ENCODE results near the gene ACY1.
A peak's percentile ranks its signal among the peaks of the same experiment; 100 is the strongest.

ACY1 gene

GRCh38 chr3:51966922-51967383, 16.4 kb upstream of the ACY1 start:
- TF ChIP-seq TCF4 (CRISPR knock-in tag; IDR thresholded peaks at IDR 0.05; ENCODE audit: borderline replicate concordance) (no peak), OSR1 (CRISPR knock-in tag; IDR thresholded peaks at IDR 0.05) (no peak), TOX (CRISPR knock-in tag; IDR thresholded peaks at IDR 0.05; ENCODE audit: borderline replicate concordance) (no peak), BACH2 (CRISPR knock-in tag; IDR thresholded peaks at IDR 0.05; ENCODE audit: borderline replicate concordance) (no peak), RARB (CRISPR knock-in tag; IDR thresholded peaks at IDR 0.05) (no peak), CSDC2 (CRISPR knock-in tag; IDR thresholded peaks at IDR 0.05) (no peak), ZNF8 (CRISPR knock-in tag; IDR thresholded peaks at IDR 0.05) (no peak), GLIS3 (CRISPR knock-in tag; IDR thresholded peaks at IDR 0.05) (no peak), ARNTL (CRISPR knock-in tag; IDR thresholded peaks at IDR 0.05; ENCODE audit: borderline replicate concordance, low read depth) (no peak), POU6F1 (CRISPR knock-in tag; IDR thresholded peaks at IDR 0.05; ENCODE audit: borderline replicate concordance, low read depth) (no peak)
- peak; percentile 53 for ATAC-seq

- no peak for TF ChIP-seq CSDC2 (CRISPR knock-in tag; IDR thresholded peaks at IDR 0.05)
- no peak for TF ChIP-seq RARB (CRISPR knock-in tag; IDR thresholded peaks at IDR 0.05)
- TF ChIP-seq ZFP30 (CRISPR knock-in tag; IDR thresholded peaks at IDR 0.05), result no peak
- no peak for TF ChIP-seq BACH2 (CRISPR knock-in tag; IDR thresholded peaks at IDR 0.05; ENCODE audit: borderline replicate concordance)
- TF ChIP-seq CREB5 (CRISPR knock-in tag; IDR thresholded peaks at IDR 0.05; ENCODE audit: low read depth), result no peak
- TF ChIP-seq PPARA (CRISPR knock-in tag; IDR thresholded peaks at IDR 0.05; ENCODE audit: borderline replicate concordance), result no peak
- TF ChIP-seq ARNTL (CRISPR knock-in tag; IDR thresholded peaks at IDR 0.05; ENCODE audit: borderline replicate concordance, low read depth), result no peak
- no peak for TF ChIP-seq CSRNP3 (CRISPR knock-in tag; IDR thresholded peaks at IDR 0.05)
- TF ChIP-seq ZNF70 (CRISPR knock-in tag; IDR thresholded peaks at IDR 0.05), result no peak
- TF ChIP-seq ZC3H10 (CRISPR knock-in tag; IDR thresholded peaks at IDR 0.05), result no peak
- peak; percentile 73 for ATAC-seq
Observed at GRCh38 chr3:51967384-51968169, 15.8 kb upstream of the ACY1 start, which contains the start of gene PCBP4. PCBP4 (minus strand) TSS chr3:51967454; CDS start chr3:51961240, 6,214 bp downstream.

- TF ChIP-seq ZNF70 (CRISPR knock-in tag; IDR thresholded peaks at IDR 0.05) (peak; percentile 92), PPARA (CRISPR knock-in tag; IDR thresholded peaks at IDR 0.05; ENCODE audit: borderline replicate concordance) (no peak), ZFP3 (CRISPR knock-in tag; IDR thresholded peaks at IDR 0.05) (no peak)
- ATAC-seq, result peak; percentile 44
Observed at GRCh38 chr3:51968170-51968775, 15.1 kb upstream of the ACY1 start.

GRCh38 chr3:51968883-51969678, 14.3 kb upstream of the ACY1 start:
- ATAC-seq, result no peak
- TF ChIP-seq GLIS3 (CRISPR knock-in tag; IDR thresholded peaks at IDR 0.05) (no peak), ZNF565 (CRISPR knock-in tag; conservative IDR thresholded peaks at IDR 0.05; ENCODE audit: low read depth) (no peak), SNAI2 (CRISPR knock-in tag; IDR thresholded peaks at IDR 0.05) (no peak)

- no peak for TF ChIP-seq ISL1 (CRISPR knock-in tag; IDR thresholded peaks at IDR 0.05)
- no peak for TF ChIP-seq CSRNP3 (CRISPR knock-in tag; IDR thresholded peaks at IDR 0.05)
- TF ChIP-seq ESRRG (CRISPR knock-in tag; IDR thresholded peaks at IDR 0.05), result no peak
- no peak for TF ChIP-seq SNAI2 (CRISPR knock-in tag; IDR thresholded peaks at IDR 0.05)
- TF ChIP-seq POU6F1 (CRISPR knock-in tag; IDR thresholded peaks at IDR 0.05; ENCODE audit: borderline replicate concordance, low read depth), result no peak
- TF ChIP-seq ZC3H10 (CRISPR knock-in tag; IDR thresholded peaks at IDR 0.05), result no peak
- TF ChIP-seq GLIS3 (CRISPR knock-in tag; IDR thresholded peaks at IDR 0.05), result no peak
- no peak for TF ChIP-seq ARNTL (CRISPR knock-in tag; IDR thresholded peaks at IDR 0.05; ENCODE audit: borderline replicate concordance, low read depth)
- TF ChIP-seq ZNF70 (CRISPR knock-in tag; IDR thresholded peaks at IDR 0.05), result no peak
- TF ChIP-seq TOX (CRISPR knock-in tag; IDR thresholded peaks at IDR 0.05; ENCODE audit: borderline replicate concordance), result no peak
- no peak for TF ChIP-seq TCF4 (CRISPR knock-in tag; IDR thresholded peaks at IDR 0.05; ENCODE audit: borderline replicate concordance)
- TF ChIP-seq OSR1 (CRISPR knock-in tag; IDR thresholded peaks at IDR 0.05), result no peak
- ATAC-seq, result no peak
Observed at GRCh38 chr3:51969841-51970240, 13.5 kb upstream of the ACY1 start.
